Measurements from ENCODE around the gene PLEKHD1.

PLEKHD1 gene

GRCh38 chr14:69522026-69522425 is 37.5 kb downstream of the PLEKHD1 start:
- DNase-seq, result no peak

- DNase-seq, result no peak
These were observed 41.4 kb downstream of the PLEKHD1 start for GRCh38 chr14:69525896-69526295.

GRCh38 chr14:69527635-69528034 is 43.1 kb downstream of the PLEKHD1 start:
- no peak for DNase-seq

- no peak for DNase-seq
These were observed 43.6 kb downstream of the PLEKHD1 start for GRCh38 chr14:69528143-69528542.

- no peak for DNase-seq
These were observed 44.4 kb downstream of the PLEKHD1 start for GRCh38 chr14:69528930-69529329.

GRCh38 chr14:69529563-69529962 is 45.0 kb downstream of the PLEKHD1 start:
- no peak for DNase-seq

GRCh38 chr14:69530095-69530494 is 45.6 kb downstream of the PLEKHD1 start:
- DNase-seq, result no peak

GRCh38 chr14:69531135-69531534 is 46.6 kb downstream of the PLEKHD1 start:
- no peak for DNase-seq

- no peak for DNase-seq
These were observed 48.2 kb downstream of the PLEKHD1 start for GRCh38 chr14:69532561-69533340.

- peak; percentile 27 to 75 for DNase-seq
These were observed 50.8 kb downstream of the PLEKHD1 start for GRCh38 chr14:69535230-69535848.

- no peak for DNase-seq
These were observed 52.4 kb downstream of the PLEKHD1 start for GRCh38 chr14:69536971-69537370.

GRCh38 chr14:69537900-69538299 is 53.4 kb downstream of the PLEKHD1 start:
- no peak for DNase-seq

GRCh38 chr14:69538766-69539165 is 54.2 kb downstream of the PLEKHD1 start:
- DNase-seq, result no peak

GRCh38 chr14:69539631-69540410 is 55.3 kb downstream of the PLEKHD1 start:
- no peak for DNase-seq

- DNase-seq, result no peak
These were observed 56.3 kb downstream of the PLEKHD1 start for GRCh38 chr14:69540654-69541335.

GRCh38 chr14:69542311-69542710 is 57.8 kb downstream of the PLEKHD1 start:
- DNase-seq, result no peak

GRCh38 chr14:69543341-69544115 is 59.0 kb downstream of the PLEKHD1 start:
- peak in 1 of 2 experiments; percentile 56 for DNase-seq

GRCh38 chr14:69547701-69548348 is 63.3 kb downstream of the PLEKHD1 start:
- peak; percentile 23 to 68 for DNase-seq

GRCh38 chr14:69548566-69548965 is 64.0 kb downstream of the PLEKHD1 start:
- DNase-seq, result no peak

GRCh38 chr14:69551511-69551910 is 67.0 kb downstream of the PLEKHD1 start:
- no peak for DNase-seq

- DNase-seq, result no peak
These were observed 68.7 kb downstream of the PLEKHD1 start for GRCh38 chr14:69553252-69553651.

GRCh38 chr14:69554500-69554899 is 70.0 kb downstream of the PLEKHD1 start:
- DNase-seq, result no peak

Measured in NCI-H526 (cell line).